Measurements from ENCODE around the gene ASIC3. TPM values are rescaled to one million over a fixed set of nuclear protein-coding genes. Genes with fewer than 3 reads are reported as not detected.
"Not testable (repeated sequence)": the region's sequence is repeated elsewhere in the genome, so short reads cannot be mapped to it uniquely, and the experiment has no call there.

ASIC3 gene
- total RNA-seq, 4 donors from 2014 or later = 1.3 to 2.9 (median 2.1) TPM

DNA sequence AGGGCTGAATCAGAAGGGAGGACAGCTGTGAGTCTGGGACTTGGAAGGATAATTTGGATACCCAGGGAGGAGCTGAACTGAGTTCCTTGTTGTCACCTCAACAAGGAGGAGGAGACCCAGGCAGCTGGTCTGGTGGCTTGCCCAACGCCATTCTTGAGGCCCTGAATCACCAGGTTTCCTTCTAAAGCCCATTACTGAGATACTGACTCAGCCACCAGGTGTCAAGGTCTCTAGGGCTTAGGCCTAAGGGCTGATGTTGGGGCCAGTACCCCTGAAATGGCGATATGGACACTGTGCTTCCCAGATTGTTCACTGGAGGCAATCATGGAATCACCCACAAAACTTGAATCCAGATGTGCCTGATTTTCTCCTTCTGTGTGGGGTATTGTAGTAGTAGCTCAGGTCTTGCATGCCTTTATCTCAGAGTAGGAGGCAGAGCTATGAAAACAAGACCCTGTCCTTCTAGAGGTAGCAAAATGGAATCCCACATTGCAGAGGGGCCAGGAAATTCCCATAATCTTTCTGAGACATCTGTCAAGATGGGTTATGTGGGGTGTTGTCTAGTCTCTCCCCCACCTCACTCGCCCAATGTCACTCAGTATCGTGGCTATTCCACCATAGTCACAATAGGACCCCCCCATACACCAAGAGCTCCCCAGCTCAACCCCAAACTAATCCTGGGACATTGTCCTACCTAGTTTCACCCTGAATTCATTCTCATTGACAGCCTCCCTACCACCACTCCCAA lies 22.2 kb upstream of the ASIC3 start:
- no peaks in the 10 kb centered on the region for H3K9me3 ChIP-seq
- TF ChIP-seq, protein P1, sequence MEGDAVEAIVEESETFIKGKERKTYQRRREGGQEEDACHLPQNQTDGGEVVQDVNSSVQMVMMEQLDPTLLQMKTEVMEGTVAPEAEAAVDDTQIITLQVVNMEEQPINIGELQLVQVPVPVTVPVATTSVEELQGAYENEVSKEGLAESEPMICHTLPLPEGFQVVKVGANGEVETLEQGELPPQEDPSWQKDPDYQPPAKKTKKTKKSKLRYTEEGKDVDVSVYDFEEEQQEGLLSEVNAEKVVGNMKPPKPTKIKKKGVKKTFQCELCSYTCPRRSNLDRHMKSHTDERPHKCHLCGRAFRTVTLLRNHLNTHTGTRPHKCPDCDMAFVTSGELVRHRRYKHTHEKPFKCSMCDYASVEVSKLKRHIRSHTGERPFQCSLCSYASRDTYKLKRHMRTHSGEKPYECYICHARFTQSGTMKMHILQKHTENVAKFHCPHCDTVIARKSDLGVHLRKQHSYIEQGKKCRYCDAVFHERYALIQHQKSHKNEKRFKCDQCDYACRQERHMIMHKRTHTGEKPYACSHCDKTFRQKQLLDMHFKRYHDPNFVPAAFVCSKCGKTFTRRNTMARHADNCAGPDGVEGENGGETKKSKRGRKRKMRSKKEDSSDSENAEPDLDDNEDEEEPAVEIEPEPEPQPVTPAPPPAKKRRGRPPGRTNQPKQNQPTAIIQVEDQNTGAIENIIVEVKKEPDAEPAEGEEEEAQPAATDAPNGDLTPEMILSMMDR (IDR thresholded peaks at IDR 0.05) = no peak
- TF ChIP-seq POLR2AphosphoS5 (IDR thresholded peaks at IDR 0.05) (no peak), EP300 (IDR thresholded peaks at IDR 0.05) (no peak), POLR2A (IDR thresholded peaks at IDR 0.05; ENCODE audit: low read depth) (no peak)
- 89% methylated on average over 3 of the region's 4 CpGs for WGBS
- peaks cover 7 to 27% (median 19%) of the 10 kb centered on the region in 4 donors for H3K4me1 ChIP-seq
- intact Hi-C loops (cut with DNase I) = loop anchor here (5.0 kb wide), 2 partner anchors 36 to 86 kb away; no protein-coding TSS in a partner anchor
- no peak overlapping the region for H3K4me3 ChIP-seq
- H3K27ac ChIP-seq (replicated peaks in 1 of 4) = no peak overlapping the region
- H3K27me3 ChIP-seq = peaks cover 0 to 5% (median 0%) of the 10 kb centered on the region in 4 donors
- no peak for DNase-seq (ENCODE audit: extremely low spot score)
- H3K36me3 ChIP-seq = peaks cover 0 to 4% (median 0%) of the 10 kb centered on the region in 4 donors

- Histone ChIP-seq H3K27ac (replicated peaks in 1 of 4) (peak overlapping the region in 3 of 4 donors; percentile 83 to 88 (median 85)), H3K4me3 (peak overlapping the region in 2 of 4 donors; percentile 69 to 73), H3K4me1 (peaks cover 7 to 27% (median 19%) of the 10 kb centered on the region in 4 donors)
- H3K36me3 ChIP-seq; H3K27me3 ChIP-seq; DNase-seq (ENCODE audit: extremely low spot score); H3K9me3 ChIP-seq: not testable (repeated sequence)
- intact Hi-C loops (cut with DNase I) = loop anchor here (5.0 kb wide), 2 partner anchors 35 to 85 kb away; no protein-coding TSS in a partner anchor
- WGBS = 49% methylated on average over 19 of the region's 19 CpGs
Observed at GRCh38 chr7:151026771-151027727, 21.3 kb upstream of the ASIC3 start.

DNA sequence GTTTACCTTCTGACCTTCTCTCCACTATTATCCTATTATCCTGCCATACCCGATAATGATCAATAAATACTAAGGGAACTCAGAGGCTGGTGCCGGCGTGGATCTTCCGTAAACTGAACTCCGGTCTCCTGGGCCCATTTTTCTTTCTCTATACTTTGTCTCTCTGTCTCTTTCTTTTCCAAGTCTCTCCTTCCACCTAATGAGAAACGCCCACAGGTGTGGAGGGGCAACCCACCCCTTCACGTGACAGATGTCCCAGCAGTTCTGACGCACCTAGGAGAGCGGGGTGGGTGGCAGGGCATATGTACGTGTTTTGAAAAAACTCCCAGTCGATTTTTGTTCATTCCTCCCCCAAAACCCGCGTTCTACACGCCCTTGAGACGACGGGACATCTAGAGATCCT lies 20.6 kb upstream of the ASIC3 start:
- Histone ChIP-seq H3K4me1 (peaks cover 7 to 27% (median 19%) of the 10 kb centered on the region in 4 donors), H3K27ac (replicated peaks in 1 of 4) (peak overlapping the region; percentile 80 to 88 (median 84)), H3K36me3 (peaks cover 0 to 16% (median under 1%) of the 10 kb centered on the region in 4 donors), H3K4me3 (peak overlapping the region; percentile 69 to 91 (median 74))
- not testable (repeated sequence) for H3K27me3 ChIP-seq; H3K9me3 ChIP-seq; DNase-seq (ENCODE audit: extremely low spot score)
- 18% methylated on average over 16 of the region's 16 CpGs for WGBS
- intact Hi-C loops (cut with DNase I) = loop anchor here (5.0 kb wide), 2 partner anchors 35 to 85 kb away; no protein-coding TSS in a partner anchor

DNA sequence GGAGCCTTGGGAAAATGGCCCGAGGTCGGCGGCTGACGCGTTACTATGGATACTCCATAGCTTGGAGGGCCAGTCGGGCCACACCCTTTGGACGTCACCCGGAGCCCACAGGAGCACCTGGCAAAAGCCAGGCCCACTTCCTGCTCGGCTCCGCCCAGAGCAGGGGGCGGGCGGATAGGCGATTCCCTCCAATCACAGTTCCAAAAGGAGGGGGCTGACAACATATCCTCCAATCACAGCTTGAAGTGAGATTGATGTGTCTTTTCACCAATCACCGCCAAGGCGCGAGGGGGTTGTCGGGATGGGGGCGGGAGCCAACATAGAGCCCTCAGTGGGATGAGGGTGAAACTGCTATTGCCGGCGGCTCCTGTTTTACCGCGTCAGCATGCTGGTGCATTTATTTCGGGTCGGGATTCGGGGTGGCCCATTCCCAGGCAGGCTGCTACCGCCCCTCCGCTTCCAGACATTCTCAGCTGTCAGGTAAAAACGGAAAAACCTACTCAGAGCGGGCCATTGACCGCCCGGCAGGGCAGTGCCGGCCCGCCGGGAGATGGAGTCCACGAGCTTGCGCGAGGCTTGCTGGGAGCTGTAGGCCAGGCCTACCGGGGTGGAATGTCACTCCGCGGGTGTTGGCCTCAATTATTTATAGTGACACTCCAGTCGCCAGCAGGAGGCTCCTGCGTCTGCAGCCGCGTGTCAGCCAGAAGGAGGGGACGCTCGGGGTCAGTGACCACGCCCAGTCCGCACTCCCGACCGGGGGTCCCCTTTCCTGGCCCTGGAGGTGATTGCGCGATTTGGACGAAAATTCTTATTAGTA lies 20.0 kb upstream of the ASIC3 start, which contains the start of gene ABCB8:
Gene ABCB8, plus strand, starts transcription at position 320 of the 817 bp plus-strand sequence. Its CDS starts 66 bp downstream, at position 386.
- DNase-seq (ENCODE audit: extremely low spot score) = peak; percentile 99
- under 1% methylated on average over 19 of the region's 53 CpGs for WGBS
- H3K4me3 ChIP-seq = peak within 1 kb of the TSS; percentile 69 to 91 (median 74)
- peaks cover 0 to 1% (median 0%) of the 10 kb centered on the region in 4 donors for H3K27me3 ChIP-seq
- intact Hi-C loops (cut with DNase I) = loop anchor here (5.0 kb wide), 2 partner anchors 34 to 84 kb away; no protein-coding TSS in a partner anchor
- H3K36me3 ChIP-seq = peaks cover 0 to 22% (median 4%) of the 10 kb centered on the region in 4 donors
- H3K4me1 ChIP-seq = peaks cover 7 to 27% (median 19%) of the 10 kb centered on the region in 4 donors
- no peaks in the 10 kb centered on the region for H3K9me3 ChIP-seq
- TF ChIP-seq POLR2A (IDR thresholded peaks at IDR 0.05; ENCODE audit: low read depth) = peak; percentile 48
- TF ChIP-seq POLR2AphosphoS5 (IDR thresholded peaks at IDR 0.05) = peak; percentile 74 to 82
- TF ChIP-seq EP300 (IDR thresholded peaks at IDR 0.05) = no peak
- TF ChIP-seq, protein P1 (IDR thresholded peaks at IDR 0.05) = peak; percentile 42 to 54 (median 49)
- H3K27ac ChIP-seq (replicated peaks in 1 of 4) = peak within 1 kb of the TSS; percentile 80 to 88 (median 84)

All from esophagus muscularis mucosa (tissue), 4 donors.